GM12891 (cell line): ENCODE results near the gene SRGAP1.

ENCODE experiments used
- POLR2A ChIP-seq: IDR thresholded peaks from 2 replicates; pipeline ENCODE4 v1.6.1; 2011; ENCODE audit warnings: low read depth, low read length, control low read depth
- POU2F2 ChIP-seq: IDR thresholded peaks from 2 replicates; pipeline ENCODE4 v1.6.1; 2011; ENCODE audit warnings: low read depth, mild to moderate bottlenecking, control low read depth, low read length, moderate library complexity

GRCh38 chr12:64066776-64067175, 222.3 kb downstream of the SRGAP1 start:
- TF ChIP-seq POU2F2: no peak
- no peak for TF ChIP-seq POLR2A
